Tibial nerve (tissue), 4 donors: ENCODE results near the gene ISLR.

ENCODE experiments used
- CTCF ChIP-seq, 5 experiments: fragments of 200-600 bp in 3 of 5; fragments of 450-650 bp in 2 of 5; sonication (generic) in 3 of 5; IDR thresholded peaks; one replicate each; pipeline ENCODE4 v1.5.1; 2016 to 2019; ENCODE audit warnings: antibody characterized with exemption in 5 of 5, mild to moderate bottlenecking in 3 of 5, moderate library complexity in 2 of 5
- EP300 ChIP-seq, 2 donors: sonication (generic); formaldehyde crosslinking; IDR thresholded peaks; one replicate each; pipeline ENCODE4 v1.6.1; 2017; ENCODE audit warnings: antibody characterized with exemption in 2 of 2, mild to moderate bottlenecking in 1 of 2
- POLR2A ChIP-seq, 2 donors: fragments of 450-650 bp; IDR thresholded peaks; one replicate each; pipeline ENCODE4 v1.6.1; 2017; ENCODE audit warnings: antibody characterized with exemption in 2 of 2, mild to moderate bottlenecking in 2 of 2, moderate library complexity in 2 of 2

- TF ChIP-seq POLR2A (IDR thresholded peaks at IDR 0.05): no peak
- TF ChIP-seq CTCF (IDR thresholded peaks at IDR 0.05): no peak
- TF ChIP-seq EP300 (IDR thresholded peaks at IDR 0.05): no peak
Observed at GRCh38 chr15:74136814-74137536, 36.5 kb upstream of the ISLR start.
